Thoracic aorta (tissue), 2 donors: Measurements from ENCODE around the gene CSNK1D. TPM values are rescaled to one million over a fixed set of nuclear protein-coding genes. Genes with fewer than 3 reads are reported as not detected.

Experiments used
- ATAC-seq: fragments of 150-250 bp; one replicate; pipeline ENCODE4 v1.8.0; 2017; ENCODE audit warnings: low read depth; ENCODE audit not compliant: insufficient number of reproducible peaks, low FRiP score
- DNase-seq: peaks from one replicate; pipeline ENCODE4 v3.0.0-alpha.2; 2020; ENCODE audit warnings: low spot score
- H3K27ac ChIP-seq, 2 donors: fragments of 200-600 bp; sonication (generic); 1 replicate in 1 of 2; 2 replicates in 1 of 2; pipeline ENCODE4 v1.5.1; 2016; ENCODE audit warnings: mild to moderate bottlenecking in 2 of 2, moderate library complexity in 2 of 2
- H3K27me3 ChIP-seq: fragments of 200-600 bp; sonication (generic); replicated peaks from 2 replicates; pipeline ENCODE4 v1.6.0; 2016; ENCODE audit warnings: mild to moderate bottlenecking; ENCODE audit not compliant: insufficient read depth
- H3K36me3 ChIP-seq: fragments of 200-600 bp; sonication (generic); one replicate; pipeline ENCODE4 v1.5.1; 2016
- H3K4me1 ChIP-seq, 2 donors: fragments of 200-600 bp; sonication (generic); 1 replicate in 1 of 2; 2 replicates in 1 of 2; pipeline versions ENCODE4 v1.5.1 to v1.6.0; 2016; ENCODE audit warnings: low read depth in 2 of 2, mild to moderate bottlenecking in 1 of 2; ENCODE audit not compliant: control insufficient read depth in 1 of 2
- H3K4me3 ChIP-seq: fragments of 200-600 bp; sonication (generic); 2 replicates; pipeline ENCODE4 v1.5.1; 2016; ENCODE audit warnings: mild to moderate bottlenecking
- H3K9me3 ChIP-seq: fragments of 200-600 bp; sonication (generic); 2 replicates; pipeline ENCODE4 v1.5.1; 2016
- total RNA-seq, 2 donors: library from RNA; depleted of rRNA; stranded (reverse); fragments of >200 nt; gene quantifications; one replicate each; pipeline versions ENCODE4 v1.1.0 to v1.2.3, GENCODE V29; 2016
- TF ChIP-seq, protein P1 (sequence below): fragments of 200-600 bp; sonication (generic); IDR thresholded peaks from one replicate; pipeline ENCODE4 v1.5.1; 2019; ENCODE audit warnings: antibody characterized with exemption

Gene CSNK1D
- total RNA-seq, 2 donors from 2014 or later = 69.5 to 71.9 TPM

DNA sequence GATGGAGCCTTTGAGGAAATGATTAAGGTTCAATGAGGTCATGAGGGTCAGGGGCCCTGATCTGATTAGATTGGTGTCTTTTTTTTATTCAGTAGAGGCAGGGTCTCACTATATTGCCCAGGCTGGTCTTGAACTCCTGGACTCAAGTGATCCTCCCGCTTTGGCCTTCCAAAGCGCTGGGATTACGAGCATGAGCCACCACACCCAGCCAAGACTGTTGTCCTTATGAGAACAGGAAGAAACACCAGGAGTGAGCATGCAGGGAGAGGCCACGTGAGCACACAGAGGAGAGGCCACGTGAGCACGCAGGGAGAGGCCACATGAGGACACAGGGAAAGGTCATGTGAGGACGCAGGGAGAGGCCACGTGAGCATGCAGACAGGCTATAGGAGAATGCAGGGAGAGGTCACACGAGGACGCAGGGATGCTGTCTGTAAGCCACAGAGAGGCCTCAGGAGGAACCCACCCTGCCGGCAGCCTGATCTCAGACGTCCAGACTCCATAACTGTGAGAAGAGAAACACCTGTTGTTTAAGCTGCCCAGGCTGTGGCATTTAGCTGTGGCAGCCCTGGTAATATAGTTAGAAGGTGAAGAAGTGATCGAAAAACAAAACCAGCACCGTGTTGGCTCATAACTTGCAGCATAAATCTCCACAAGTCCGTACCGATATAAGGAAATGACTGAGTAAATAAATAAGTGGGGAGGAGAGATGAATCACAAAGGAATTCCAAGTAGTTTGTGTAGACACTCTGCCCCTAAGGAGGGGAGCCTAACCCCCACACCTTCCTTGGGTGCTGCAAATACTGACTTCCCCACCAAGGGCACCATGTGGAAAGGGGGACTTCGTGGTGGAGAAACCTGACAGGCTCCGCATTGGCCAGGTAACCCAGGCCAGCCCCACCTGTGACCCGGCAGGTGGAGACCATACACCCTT is 14.6 kb upstream of the CSNK1D start:
- Histone ChIP-seq H3K36me3 (no peaks in the 10 kb centered on the region), H3K4me3 (no peak overlapping the region), H3K27me3 (no peaks in the 10 kb centered on the region), H3K4me1 (peaks cover 0 to 8% of the 10 kb centered on the region in 2 donors), H3K9me3 (no peaks in the 10 kb centered on the region), H3K27ac (no peak overlapping the region)
- DNase-seq = no peak
- ATAC-seq = no peak
- TF ChIP-seq, protein P1, sequence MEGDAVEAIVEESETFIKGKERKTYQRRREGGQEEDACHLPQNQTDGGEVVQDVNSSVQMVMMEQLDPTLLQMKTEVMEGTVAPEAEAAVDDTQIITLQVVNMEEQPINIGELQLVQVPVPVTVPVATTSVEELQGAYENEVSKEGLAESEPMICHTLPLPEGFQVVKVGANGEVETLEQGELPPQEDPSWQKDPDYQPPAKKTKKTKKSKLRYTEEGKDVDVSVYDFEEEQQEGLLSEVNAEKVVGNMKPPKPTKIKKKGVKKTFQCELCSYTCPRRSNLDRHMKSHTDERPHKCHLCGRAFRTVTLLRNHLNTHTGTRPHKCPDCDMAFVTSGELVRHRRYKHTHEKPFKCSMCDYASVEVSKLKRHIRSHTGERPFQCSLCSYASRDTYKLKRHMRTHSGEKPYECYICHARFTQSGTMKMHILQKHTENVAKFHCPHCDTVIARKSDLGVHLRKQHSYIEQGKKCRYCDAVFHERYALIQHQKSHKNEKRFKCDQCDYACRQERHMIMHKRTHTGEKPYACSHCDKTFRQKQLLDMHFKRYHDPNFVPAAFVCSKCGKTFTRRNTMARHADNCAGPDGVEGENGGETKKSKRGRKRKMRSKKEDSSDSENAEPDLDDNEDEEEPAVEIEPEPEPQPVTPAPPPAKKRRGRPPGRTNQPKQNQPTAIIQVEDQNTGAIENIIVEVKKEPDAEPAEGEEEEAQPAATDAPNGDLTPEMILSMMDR = no peak

DNA sequence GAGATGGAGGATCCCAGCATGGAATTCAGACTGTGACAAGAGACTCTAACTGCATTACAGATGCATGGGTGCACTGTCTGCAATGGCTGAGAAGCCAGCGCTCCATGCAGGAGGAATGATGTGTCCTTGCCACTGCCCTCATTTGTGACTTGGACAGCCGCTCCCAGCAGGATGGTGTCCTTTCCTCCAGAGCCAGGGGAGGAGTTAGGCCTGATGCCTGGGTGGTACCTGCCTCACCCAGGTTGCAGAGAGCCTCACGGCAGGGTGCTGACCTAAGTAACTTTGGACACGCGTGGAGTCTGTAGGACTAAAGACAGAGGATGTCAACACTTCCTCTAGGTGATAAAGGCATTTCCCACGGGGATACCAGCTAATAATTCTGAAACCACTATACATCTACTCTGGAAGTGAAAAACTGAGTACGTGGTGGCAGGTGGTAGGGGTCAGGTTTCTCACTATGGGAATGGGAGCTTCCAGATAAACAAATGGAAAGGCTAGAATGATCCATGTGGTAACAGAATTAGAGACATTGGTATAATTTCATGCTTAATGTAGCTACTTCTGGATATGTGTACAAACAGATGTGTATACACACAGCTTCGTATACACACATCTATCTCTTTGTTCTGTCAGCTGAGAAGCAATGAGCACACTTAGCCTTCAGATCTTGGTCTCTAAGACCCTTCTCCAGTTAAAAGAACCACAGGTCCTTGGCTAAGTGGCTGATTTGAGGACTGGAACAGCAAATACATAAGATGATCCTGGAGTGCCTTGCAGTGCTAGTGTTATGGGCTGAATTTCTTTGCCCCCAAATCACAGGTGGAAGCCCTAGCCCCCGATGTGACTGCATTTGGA is 13.7 kb upstream of the CSNK1D start:
- H3K4me1 ChIP-seq = peaks cover 0 to 8% of the 10 kb centered on the region in 2 donors
- H3K9me3 ChIP-seq = no peaks in the 10 kb centered on the region
- no peaks in the 10 kb centered on the region for H3K36me3 ChIP-seq
- no peak overlapping the region for H3K4me3 ChIP-seq
- H3K27ac ChIP-seq = no peak overlapping the region
- no peaks in the 10 kb centered on the region for H3K27me3 ChIP-seq
- TF ChIP-seq, protein P1 = no peak
- ATAC-seq (no peak), DNase-seq (no peak)

DNA sequence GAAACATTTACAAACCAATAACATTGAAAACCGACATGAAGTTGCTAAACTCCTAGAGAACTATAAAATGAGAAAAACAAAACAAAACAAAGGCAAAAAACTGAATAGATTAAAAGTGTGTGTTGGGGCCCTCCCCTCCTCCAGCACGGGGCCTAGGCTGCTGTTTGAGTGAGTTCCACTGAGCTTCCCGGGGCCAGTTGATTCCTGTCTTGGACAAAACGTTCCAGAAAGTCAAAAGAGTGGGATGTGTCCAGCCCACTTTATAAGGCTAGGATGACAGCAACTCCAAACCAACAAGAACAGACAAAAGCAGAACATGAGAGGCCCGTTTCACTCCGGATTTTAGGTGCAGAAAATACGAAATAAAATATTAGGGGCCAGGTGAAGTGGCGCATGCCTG is 11.6 kb upstream of the CSNK1D start:
- TF ChIP-seq, protein P1 = no peak
- H3K9me3 ChIP-seq = no peaks in the 10 kb centered on the region
- no peak overlapping the region for H3K27ac ChIP-seq
- DNase-seq (no peak), ATAC-seq (no peak)
- H3K4me1 ChIP-seq = peaks cover 3 to 7% of the 10 kb centered on the region in 2 donors
- H3K4me3 ChIP-seq = no peak overlapping the region
- no peaks in the 10 kb centered on the region for H3K27me3 ChIP-seq
- no peaks in the 10 kb centered on the region for H3K36me3 ChIP-seq

DNA sequence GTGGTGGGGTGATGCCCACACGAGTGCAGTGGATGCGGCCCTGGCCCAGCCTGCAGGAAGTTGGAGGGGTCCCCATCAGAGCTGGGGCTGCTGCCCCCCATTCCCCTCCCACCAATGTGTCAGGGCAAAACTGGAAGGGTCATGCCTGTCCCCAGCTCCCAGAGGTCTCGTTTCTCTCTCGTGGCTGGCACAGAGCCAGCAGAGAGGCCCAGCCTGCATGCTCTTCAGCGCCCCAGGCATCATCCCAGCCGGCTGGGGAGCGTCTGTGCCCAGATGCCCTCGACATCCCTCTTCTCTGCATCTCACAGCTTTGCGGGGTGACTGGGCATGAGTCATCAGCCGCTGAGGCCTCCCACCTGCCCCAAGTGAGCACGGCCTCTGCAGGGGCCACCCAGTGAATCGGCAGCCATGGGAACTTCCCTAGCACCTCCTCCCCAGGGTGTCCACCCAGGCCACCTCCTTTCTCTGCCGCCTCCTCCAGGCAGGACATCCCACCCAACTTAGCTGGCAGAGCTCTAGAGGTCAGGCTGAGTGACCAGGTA is 9.8 kb upstream of the CSNK1D start:
- TF ChIP-seq, protein P1 = no peak
- ATAC-seq = no peak
- H3K27ac ChIP-seq = no peak overlapping the region

More for the DNA sequence above, 9.8 kb upstream of the CSNK1D start:
- H3K36me3 ChIP-seq = no peaks in the 10 kb centered on the region
- no peak overlapping the region for H3K4me3 ChIP-seq
- H3K9me3 ChIP-seq = no peaks in the 10 kb centered on the region
- no peak for DNase-seq
- H3K4me1 ChIP-seq = peaks cover 3 to 7% of the 10 kb centered on the region in 2 donors
- no peaks in the 10 kb centered on the region for H3K27me3 ChIP-seq
